Measurements from ENCODE around the gene GAGE12C.
"Not testable (repeated sequence)": the region's sequence is repeated elsewhere in the genome, so short reads cannot be mapped to it uniquely, and the experiment has no call there.

GAGE12C gene, protein sequence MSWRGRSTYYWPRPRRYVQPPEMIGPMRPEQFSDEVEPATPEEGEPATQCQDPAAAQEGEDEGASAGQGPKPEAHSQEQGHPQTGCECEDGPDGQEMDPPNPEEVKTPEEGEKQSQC

GRCh38 chrX:49531877-49532276, at the start of gene GAGE12C:
Gene GAGE12C, plus strand, starts transcription at chrX:49532177. Its CDS starts 1,155 bp downstream, at chrX:49533332.
- in situ Hi-C loops (cut with MboI; ENCODE audit: low sequenced_read_pairs): not testable (repeated sequence)

GRCh38 chrX:49541433-49541832, 9.5 kb downstream of the GAGE12C start, which contains the start of gene GAGE12D:
Gene GAGE12D, plus strand, starts transcription at chrX:49541733. Its CDS starts 1,155 bp downstream, at chrX:49542888.
- in situ Hi-C loops (cut with MboI; ENCODE audit: low sequenced_read_pairs): not testable (repeated sequence)

DNA sequence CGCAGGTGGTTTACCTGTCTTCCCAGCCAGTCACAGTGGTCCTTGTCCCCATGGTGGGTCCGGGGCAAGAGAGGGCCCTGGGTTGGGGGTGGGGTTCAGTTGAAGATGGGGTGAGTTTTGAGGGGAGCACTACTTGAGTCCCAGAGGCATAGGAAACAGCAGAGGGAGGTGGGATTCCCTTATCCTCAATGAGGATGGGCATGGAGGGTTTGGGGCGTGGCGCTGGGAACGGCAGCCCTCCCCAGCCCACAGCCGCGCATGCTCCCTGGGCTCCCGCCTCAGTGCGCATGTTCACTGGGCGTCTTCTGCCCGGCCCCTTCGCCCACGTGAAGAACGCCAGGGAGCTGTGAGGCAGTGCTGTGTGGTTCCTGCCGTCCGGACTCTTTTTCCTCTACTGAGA, 19.0 kb downstream of the GAGE12C start, which contains the start of gene GAGE12E:
GAGE12E (plus strand) TSS at position 301 of the 400 bp plus-strand sequence. CDS start 1,155 bp downstream, outside the sequence.
- in situ Hi-C loops (cut with MboI; ENCODE audit: low sequenced_read_pairs): not testable (repeated sequence)

- in situ Hi-C loops (cut with MboI; ENCODE audit: low sequenced_read_pairs): not testable (repeated sequence)
Observed at GRCh38 chrX:49560542-49560941, 28.6 kb downstream of the GAGE12C start, which contains the start of gene GAGE12F. Gene GAGE12F, plus strand, starts transcription at chrX:49560842. Its CDS starts 1,155 bp downstream, at chrX:49561997.

GRCh38 chrX:49568728-49569127, 36.8 kb downstream of the GAGE12C start:
- in situ Hi-C loops (cut with MboI; ENCODE audit: low sequenced_read_pairs): not testable (repeated sequence)

GRCh38 chrX:49569152-49569551, 37.2 kb downstream of the GAGE12C start:
- in situ Hi-C loops (cut with MboI; ENCODE audit: low sequenced_read_pairs): not testable (repeated sequence)

GRCh38 chrX:49570100-49570499, 38.1 kb downstream of the GAGE12C start, which contains the start of gene GAGE12G:
Gene GAGE12G, plus strand, starts transcription at chrX:49570400. Its CDS starts 1,155 bp downstream, at chrX:49571555.
- in situ Hi-C loops (cut with MboI; ENCODE audit: low sequenced_read_pairs): not testable (repeated sequence)

DNA sequence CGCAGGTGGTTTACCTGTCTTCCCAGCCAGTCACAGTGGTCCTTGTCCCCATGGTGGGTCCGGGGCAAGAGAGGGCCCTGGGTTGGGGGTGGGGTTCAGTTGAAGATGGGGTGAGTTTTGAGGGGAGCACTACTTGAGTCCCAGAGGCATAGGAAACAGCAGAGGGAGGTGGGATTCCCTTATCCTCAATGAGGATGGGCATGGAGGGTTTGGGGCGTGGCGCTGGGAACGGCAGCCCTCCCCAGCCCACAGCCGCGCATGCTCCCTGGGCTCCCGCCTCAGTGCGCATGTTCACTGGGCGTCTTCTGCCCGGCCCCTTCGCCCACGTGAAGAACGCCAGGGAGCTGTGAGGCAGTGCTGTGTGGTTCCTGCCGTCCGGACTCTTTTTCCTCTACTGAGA, 47.7 kb downstream of the GAGE12C start, which contains the start of gene GAGE12H:
GAGE12H (plus strand) TSS at position 301 of the 400 bp plus-strand sequence. CDS start 1,155 bp downstream, outside the sequence.
- in situ Hi-C loops (cut with MboI; ENCODE audit: low sequenced_read_pairs): not testable (repeated sequence)

Data from HL-60/S4 (cell line).